GM12865 (cell line): ENCODE measurements around the gene RAB17.
"Not testable (repeated sequence)": the region's sequence is repeated elsewhere in the genome, so short reads cannot be mapped to it uniquely, and the experiment has no call there.

ENCODE experiments used
- DNase-seq: peaks from one replicate; pipeline ENCODE4 v3.0.0; 2010; ENCODE audit warnings: low read depth
- H3K4me3 ChIP-seq: 2 replicates; pipeline ENCODE4 v1.5.1; 2011; ENCODE audit warnings: mild to moderate bottlenecking, low read depth, low read length, control low read depth
- TF ChIP-seq, protein P1 (sequence below): IDR thresholded peaks from 2 replicates; pipeline ENCODE4 v1.5.1; 2011; ENCODE audit warnings: low read length, control low read depth, low read depth, inconsistent platforms; ENCODE audit not compliant: insufficient read depth; ENCODE audit errors: missing control alignments

The RAB17 gene

DNA sequence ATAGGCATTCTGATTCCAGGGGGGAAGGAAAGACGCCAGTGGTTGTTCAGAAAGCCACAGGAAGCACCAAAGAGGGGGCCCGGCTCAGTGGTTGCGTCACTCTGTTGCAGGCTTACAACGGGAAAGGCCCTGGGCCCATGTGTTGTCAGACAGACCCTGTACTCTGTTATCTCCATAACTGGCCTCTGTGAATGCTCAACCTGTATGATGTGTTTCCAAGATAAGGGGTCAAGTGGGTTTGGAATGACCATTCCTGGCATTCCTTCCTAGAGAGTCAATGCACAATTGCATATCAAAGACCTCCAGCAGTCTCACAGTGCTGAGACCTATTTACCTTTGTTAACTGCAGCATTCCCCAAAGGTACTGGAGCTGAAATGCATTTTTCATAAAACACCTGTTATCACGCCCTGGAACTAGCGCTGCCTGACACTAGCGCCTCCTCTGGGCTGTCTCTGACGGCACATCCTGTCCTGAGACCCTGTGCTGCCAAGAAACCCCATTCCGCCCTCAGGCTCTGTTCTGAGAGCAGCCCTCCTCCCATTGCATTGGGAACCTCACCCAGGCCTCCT, 23.7 kb upstream of the RAB17 start:
- H3K4me3 ChIP-seq = no peak overlapping the region
- DNase-seq = no peak
- TF ChIP-seq, protein P1, sequence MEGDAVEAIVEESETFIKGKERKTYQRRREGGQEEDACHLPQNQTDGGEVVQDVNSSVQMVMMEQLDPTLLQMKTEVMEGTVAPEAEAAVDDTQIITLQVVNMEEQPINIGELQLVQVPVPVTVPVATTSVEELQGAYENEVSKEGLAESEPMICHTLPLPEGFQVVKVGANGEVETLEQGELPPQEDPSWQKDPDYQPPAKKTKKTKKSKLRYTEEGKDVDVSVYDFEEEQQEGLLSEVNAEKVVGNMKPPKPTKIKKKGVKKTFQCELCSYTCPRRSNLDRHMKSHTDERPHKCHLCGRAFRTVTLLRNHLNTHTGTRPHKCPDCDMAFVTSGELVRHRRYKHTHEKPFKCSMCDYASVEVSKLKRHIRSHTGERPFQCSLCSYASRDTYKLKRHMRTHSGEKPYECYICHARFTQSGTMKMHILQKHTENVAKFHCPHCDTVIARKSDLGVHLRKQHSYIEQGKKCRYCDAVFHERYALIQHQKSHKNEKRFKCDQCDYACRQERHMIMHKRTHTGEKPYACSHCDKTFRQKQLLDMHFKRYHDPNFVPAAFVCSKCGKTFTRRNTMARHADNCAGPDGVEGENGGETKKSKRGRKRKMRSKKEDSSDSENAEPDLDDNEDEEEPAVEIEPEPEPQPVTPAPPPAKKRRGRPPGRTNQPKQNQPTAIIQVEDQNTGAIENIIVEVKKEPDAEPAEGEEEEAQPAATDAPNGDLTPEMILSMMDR = peak; percentile 5

DNA sequence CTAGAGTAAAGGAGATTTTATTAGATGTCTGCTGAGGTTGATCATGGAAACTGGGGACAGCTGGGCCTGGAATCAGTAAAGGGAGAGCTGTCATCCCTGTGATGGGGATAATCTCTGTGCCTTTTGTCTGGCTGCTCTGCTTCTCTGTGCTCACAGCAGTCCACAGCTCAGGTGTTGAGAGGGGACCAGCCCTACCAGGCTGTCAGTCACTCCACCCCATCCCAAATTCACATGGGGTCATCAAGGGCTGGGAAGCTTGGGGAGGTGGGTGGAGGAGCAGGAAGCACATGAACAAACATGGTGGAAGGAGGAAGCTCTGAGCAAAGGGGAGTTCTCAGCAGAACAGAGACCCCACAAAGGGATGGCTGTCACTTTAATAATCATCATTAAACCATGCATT, 23.1 kb upstream of the RAB17 start:
- TF ChIP-seq, protein P1 = no peak
- no peak for DNase-seq
- no peak overlapping the region for H3K4me3 ChIP-seq

DNA sequence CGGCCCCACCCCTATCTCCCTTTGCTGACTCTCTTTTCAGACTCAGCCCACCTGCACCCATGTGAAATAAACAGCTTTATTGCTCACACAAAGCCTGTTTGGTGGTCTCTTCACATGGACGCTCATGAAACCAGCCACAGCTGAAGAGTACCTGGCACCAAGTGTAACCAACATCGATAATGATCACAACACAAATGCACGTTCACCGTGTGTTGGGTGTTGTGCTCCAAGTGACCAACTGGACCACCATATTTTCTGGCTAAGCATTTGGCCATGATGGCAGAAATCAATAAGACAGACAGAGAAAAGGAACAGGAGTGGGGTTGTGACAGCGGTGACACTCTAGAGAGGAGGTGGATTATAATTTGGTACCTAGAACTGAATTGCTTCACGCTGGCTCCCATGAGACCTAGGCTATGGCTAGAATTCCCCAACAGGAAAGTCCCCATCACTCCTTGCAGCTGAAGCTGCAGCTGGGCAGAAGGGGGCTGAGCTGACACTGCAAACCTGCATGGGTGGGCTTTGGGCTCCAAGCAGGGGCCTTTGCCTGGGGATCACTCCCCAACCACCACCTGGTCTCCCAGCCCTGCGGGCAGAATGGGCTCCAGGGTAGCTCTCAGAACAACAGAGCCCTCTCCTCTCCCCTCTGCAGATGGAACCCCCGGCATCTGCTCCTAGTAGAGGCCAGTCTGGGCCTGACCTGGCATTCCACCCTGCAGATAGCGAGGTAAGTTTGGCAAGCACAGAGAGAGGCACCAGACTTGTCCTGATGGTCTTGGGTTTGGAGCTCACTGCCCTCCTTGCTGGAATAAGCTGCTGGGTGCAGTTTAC, 22.2 kb upstream of the RAB17 start:
- TF ChIP-seq, protein P1 = no peak
- DNase-seq = no peak
- no peak overlapping the region for H3K4me3 ChIP-seq

DNA sequence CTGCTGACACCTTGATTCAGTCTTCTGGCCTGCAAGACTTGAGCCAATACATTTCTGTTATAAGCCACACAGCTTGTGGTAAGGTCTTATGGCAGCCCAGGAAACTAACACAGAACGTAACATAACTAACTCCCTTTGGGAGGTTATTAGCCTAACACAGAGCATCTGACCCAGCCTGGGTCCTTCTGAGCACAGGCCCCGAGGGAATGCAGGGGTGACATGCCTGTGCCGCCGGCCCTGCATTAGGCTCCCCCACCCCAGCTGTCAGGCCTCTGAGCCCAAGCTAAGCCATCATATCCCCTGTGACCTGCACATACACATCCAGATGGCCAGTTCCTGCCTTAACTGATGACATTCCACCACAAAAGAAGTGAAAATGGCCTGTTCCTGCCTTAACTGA, 16.0 kb upstream of the RAB17 start:
- not testable (repeated sequence) for DNase-seq, H3K4me3 ChIP-seq

DNA sequence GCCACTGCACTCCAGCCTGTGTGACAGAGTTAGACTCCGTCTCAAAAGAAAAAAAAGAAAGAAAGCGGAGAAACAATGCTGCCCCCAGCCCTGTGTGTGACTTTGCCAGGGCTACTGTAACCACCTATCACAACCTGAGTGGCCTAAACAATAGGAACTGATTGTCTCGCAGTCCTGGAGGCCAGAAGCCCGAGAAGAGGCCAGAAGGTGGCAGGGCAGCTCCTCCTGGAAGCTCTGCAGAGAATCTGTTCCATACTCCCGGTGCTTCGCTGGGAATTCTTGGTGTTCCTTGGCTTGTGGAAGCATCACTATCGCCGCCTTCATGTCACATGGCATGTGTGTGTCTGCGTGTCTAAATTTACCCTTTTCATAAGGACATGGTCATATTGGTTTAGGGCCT, 14.4 kb upstream of the RAB17 start:
- DNase-seq = no peak
- H3K4me3 ChIP-seq = no peak overlapping the region
- TF ChIP-seq, protein P1 = peak; percentile 7

DNA sequence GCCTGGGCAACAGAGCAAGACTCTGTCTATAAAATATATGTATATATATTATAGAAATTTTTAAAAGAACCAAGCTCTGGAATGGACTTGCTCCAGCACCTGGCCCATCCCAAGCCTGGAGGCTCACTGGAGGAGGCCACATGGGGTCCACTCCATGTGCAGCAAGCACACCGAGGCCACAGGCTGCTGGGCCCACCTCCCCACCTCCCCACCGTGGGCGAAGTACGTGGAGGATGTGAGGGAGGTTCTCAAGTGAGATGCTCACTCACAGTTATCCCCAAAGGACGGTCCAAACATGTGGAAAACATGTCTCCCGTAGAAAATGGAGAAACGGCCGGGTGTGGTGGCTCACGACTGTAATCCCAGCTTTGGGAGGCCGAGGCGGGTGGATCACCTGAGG, 13.9 kb upstream of the RAB17 start:
- TF ChIP-seq, protein P1 = no peak
- DNase-seq = no peak
- no peak overlapping the region for H3K4me3 ChIP-seq

DNA sequence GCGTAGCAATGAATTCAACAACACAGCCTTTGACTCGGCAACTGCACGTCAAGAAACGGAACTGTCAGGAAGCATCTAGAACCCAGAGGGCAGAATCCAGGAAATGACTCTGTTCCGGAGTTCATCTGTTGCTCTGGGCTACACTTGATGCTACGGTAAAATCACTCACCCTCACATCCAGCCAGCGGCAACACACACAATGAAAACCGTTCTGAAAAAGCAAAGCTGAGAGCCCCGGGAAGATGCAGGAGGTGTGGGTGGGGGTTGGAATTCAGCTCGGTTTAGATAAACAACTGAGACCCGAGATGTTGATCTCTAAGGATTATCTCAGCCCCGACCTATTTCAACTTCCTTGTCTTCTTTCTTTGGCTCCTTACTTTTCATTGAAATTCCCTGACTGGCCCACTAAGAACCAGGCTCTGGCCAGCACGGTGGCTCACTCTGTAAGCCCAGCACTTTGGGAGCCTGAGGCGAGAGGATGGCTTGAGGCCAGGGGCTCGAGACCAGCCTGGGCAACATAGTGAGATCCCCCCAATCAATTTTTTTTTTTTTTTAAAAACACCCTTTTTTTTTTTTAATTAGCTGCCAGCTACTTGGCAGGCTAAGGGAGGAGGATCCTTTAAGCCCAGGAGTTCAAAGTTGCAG, 13.3 kb upstream of the RAB17 start:
- no peak overlapping the region for H3K4me3 ChIP-seq
- TF ChIP-seq, protein P1 = no peak
- peak; percentile 52 for DNase-seq
